B cell (primary cell): ENCODE results near the gene CACNG4. TPM values are rescaled to one million over a fixed set of nuclear protein-coding genes. Genes with fewer than 3 reads are reported as not detected.
A peak's percentile ranks its signal among the peaks of the same experiment; 100 is the strongest.

Experiments used
- ATAC-seq: fragments of 200-7000 bp; cut with Tn5 transposase; one replicate; pipeline ENCODE4 v1.10.0; 2021; ENCODE audit warnings: low read depth, mild to moderate bottlenecking, moderate number of reproducible peaks, moderate library complexity
- CTCF ChIA-PET: fragments of 350-600 bp; sonication (Branson Sonifier 250); formaldehyde crosslinking; loops from one replicate; lab custom pipeline; 2021; ENCODE audit warnings: antibody characterized with exemption, inconsistent platforms; lab: Charles Lee
- POLR2A ChIA-PET: fragments of 350-600 bp; sonication (Branson Sonifier 250); formaldehyde crosslinking; loops from one replicate; lab custom pipeline; 2021; ENCODE audit warnings: antibody characterized with exemption; lab: Charles Lee
- DNase-seq: peaks from one replicate; pipeline ENCODE4 v3.0.0; 2013
- H2AFZ ChIP-seq: 2 replicates; pipeline ENCODE4 v1.6.1; 2012; ENCODE audit warnings: mild to moderate bottlenecking, low read depth, low read length; ENCODE audit not compliant: insufficient read depth, poor library complexity, severe bottlenecking
- H3K27ac ChIP-seq, 2 donors: 1 replicate in 1 of 2; 2 replicates in 1 of 2; pipeline ENCODE4 v1.5.1; 2012 to 2013; ENCODE audit warnings: low read length in 2 of 2, mild to moderate bottlenecking in 2 of 2, moderate library complexity in 1 of 2
- H3K27me3 ChIP-seq, 4 experiments: fragments of 200-600 bp in 1 of 4; sonication (generic) in 1 of 4; replicated peaks in 1 of 4; 1 replicate in 2 of 4; 2 replicates in 2 of 4; pipeline versions ENCODE4 v1.6.1 to v1.7.0; 2013 to 2016; ENCODE audit warnings: low read length in 3 of 4, mild to moderate bottlenecking in 2 of 4, mixed read lengths in 1 of 4, moderate library complexity in 1 of 4; ENCODE audit not compliant: insufficient read depth in 4 of 4, control insufficient read depth in 3 of 4; ENCODE audit errors: control extremely low read depth in 1 of 4
- H3K36me3 ChIP-seq, 2 experiments: replicated peaks in 1 of 2; 1 replicate in 1 of 2; 2 replicates in 1 of 2; pipeline versions ENCODE4 v1.6.1 to v1.7.1; 2013; ENCODE audit warnings: low read length in 1 of 2; ENCODE audit not compliant: insufficient read depth in 2 of 2, control insufficient read depth in 1 of 2; ENCODE audit errors: control extremely low read depth in 1 of 2, extremely low read depth in 1 of 2
- H3K4me1 ChIP-seq, 2 donors: fragments of 200-600 bp in 1 of 2; sonication (generic) in 1 of 2; 1 replicate in 1 of 2; 2 replicates in 1 of 2; pipeline versions ENCODE4 v1.5.1 to v1.6.1; 2013 to 2017; ENCODE audit warnings: low read length in 2 of 2; ENCODE audit not compliant: control insufficient read depth in 2 of 2, insufficient read depth in 2 of 2
- H3K4me2 ChIP-seq: replicated peaks from 2 replicates; pipeline ENCODE3; 2012; ENCODE audit warnings: mild to moderate bottlenecking, low read depth, low read length; ENCODE audit not compliant: poor library complexity, severe bottlenecking
- H3K4me3 ChIP-seq, 5 experiments: fragments of 200-600 bp in 1 of 5; sonication (generic) in 1 of 5; 1 replicate in 3 of 5; 2 replicates in 2 of 5; pipeline versions ENCODE4 v1.5.1 to v1.7.0; 2011 to 2016; ENCODE audit warnings: low read length in 4 of 5, mild to moderate bottlenecking in 4 of 5, low read depth in 2 of 5, control low read depth in 1 of 5, moderate library complexity in 1 of 5; ENCODE audit not compliant: insufficient read depth in 1 of 5; ENCODE audit errors: control extremely low read depth in 1 of 5, extremely low read depth in 1 of 5
- H3K79me2 ChIP-seq: fragments of 200-600 bp; sonication (generic); one replicate; pipeline ENCODE4 v1.6.0; 2016; ENCODE audit warnings: low read length; ENCODE audit not compliant: control insufficient read depth, insufficient read depth
- H3K9ac ChIP-seq: fragments of 200-600 bp; sonication (generic); 2 replicates; pipeline ENCODE4 v1.6.1; 2017; ENCODE audit warnings: mild to moderate bottlenecking, low read length, moderate library complexity
- H3K9me3 ChIP-seq, 3 donors: one replicate each; pipeline versions ENCODE4 v1.6.1 to v1.7.1; 2013; ENCODE audit warnings: low read length in 2 of 3; ENCODE audit not compliant: control insufficient read depth in 2 of 3, insufficient read depth in 1 of 3; ENCODE audit errors: control extremely low read depth in 1 of 3
- H4K20me1 ChIP-seq: 2 replicates; pipeline ENCODE4 v1.6.0; 2012; ENCODE audit warnings: mild to moderate bottlenecking, low read length; ENCODE audit not compliant: insufficient read depth, control insufficient read depth, poor library complexity, severe bottlenecking
- H3K27ac Mint-ChIP-seq: one replicate; pipeline ENCODE4 v1.8.0; 2021; ENCODE audit warnings: mixed read lengths
- H3K27me3 Mint-ChIP-seq: one replicate; pipeline ENCODE4 v1.8.0; 2021; ENCODE audit warnings: mixed read lengths
- H3K4me1 Mint-ChIP-seq: one replicate; pipeline ENCODE4 v1.8.0; 2021; ENCODE audit warnings: mixed read lengths
- H3K4me3 Mint-ChIP-seq: one replicate; pipeline ENCODE4 v1.8.0; 2021; ENCODE audit warnings: mixed read lengths
- H3K9me3 Mint-ChIP-seq: one replicate; pipeline ENCODE4 v1.8.0; 2022; ENCODE audit warnings: mixed read lengths; ENCODE audit not compliant: insufficient read depth
- CTCF ChIP-seq: fragments of 200-600 bp; IDR thresholded peaks from one replicate; pipeline ENCODE4 v1.8.0; 2022; ENCODE audit warnings: antibody characterized with exemption, mild to moderate bottlenecking
- EZH2 ChIP-seq: IDR thresholded peaks from 2 replicates; pipeline ENCODE4 v1.6.1; 2012; ENCODE audit warnings: borderline replicate concordance, low read depth, mild to moderate bottlenecking, moderate library complexity, low read length; ENCODE audit not compliant: insufficient read depth, poor library complexity, severe bottlenecking
- WGBS: methylation state at CpG from one replicate; pipeline ENCODE4 v1.1.5; 2013; ENCODE audit warnings: missing lambda C conversion rate; ENCODE audit not compliant: insufficient coverage; 5-methylcytosine and 5-hydroxymethylcytosine counted together
- intact Hi-C: fragments of 100-400 bp; cut with micrococcal nuclease; formaldehyde crosslinking; loops from one replicate; pipeline ENCODE4 v1.10.0; 2022
- polyA plus RNA-seq: library from polyadenylated mRNA; depleted of rRNA; stranded (reverse); fragments of >200 nt; gene quantifications from 2 replicates; pipeline ENCODE4 v1.2.3, GENCODE V29; 2012
- total RNA-seq, 2 donors: library from RNA; stranded (reverse); fragments of 120-200 nt in 1 of 2; gene quantifications; 1 replicate in 1 of 2; 2 replicates in 1 of 2; pipeline versions ENCODE4 v1.2.3 to v1.2.4, GENCODE V29; 2013 to 2022

Gene CACNG4
- total and polyA plus RNA-seq, 2 donors (not counting 1 experiment from before 2014, with no cell fraction given), result not detected

- DNase-seq (no peak), ATAC-seq (no peak)
- WGBS, result 2% methylated on average over 36 of the region's 36 CpGs
- ChIA-PET POLR2A (no interaction called here), CTCF (no interaction called here)
- H3K27me3 ChIP-seq, result peaks cover 0 to 39% (median 12%) of the 10 kb centered on the region in 4 experiments
- H3K4me1 ChIP-seq, result peaks cover 6 to 9% of the 10 kb centered on the region in 2 donors
- Mint-ChIP-seq H3K27ac (no peak overlapping the region), H3K4me1 (peaks cover 23% of the 10 kb centered on the region), H3K27me3 (peaks cover 58% of the 10 kb centered on the region), H3K9me3 (no peaks in the 10 kb centered on the region), H3K4me3 (peak overlapping the region; percentile 79)
- no peak overlapping the region for H2AFZ ChIP-seq
- no peak overlapping the region for H3K27ac ChIP-seq
- no peaks in the 10 kb centered on the region for H3K36me3 ChIP-seq
- no peaks in the 10 kb centered on the region for H4K20me1 ChIP-seq
- peaks cover 0 to 3% (median 0%) of the 10 kb centered on the region in 3 donors for H3K9me3 ChIP-seq
- H3K4me3 ChIP-seq, result no peak overlapping the region
- no peak overlapping the region for H3K9ac ChIP-seq
- H3K4me2 ChIP-seq, result peak overlapping the region; percentile 57
- TF ChIP-seq EZH2 (no peak), CTCF (no peak)
- intact Hi-C loops, result no loop called here
- H3K79me2 ChIP-seq, result no peaks in the 10 kb centered on the region
These were observed 1.3 kb downstream of the CACNG4 start for GRCh38 chr17:66965801-66966262.

GRCh38 chr17:66966298-66966697 is 1.8 kb downstream of the CACNG4 start:
- Mint-ChIP-seq H3K9me3 (no peaks in the 10 kb centered on the region), H3K4me1 (peaks cover 23% of the 10 kb centered on the region), H3K27ac (no peak overlapping the region), H3K4me3 (peak overlapping the region; percentile 79), H3K27me3 (peaks cover 59% of the 10 kb centered on the region)
- ChIA-PET POLR2A (no interaction called here), CTCF (no interaction called here)
- Histone ChIP-seq H2AFZ (no peak overlapping the region), H3K4me1 (peaks cover 6 to 9% of the 10 kb centered on the region in 2 donors), H3K4me2 (peak overlapping the region; percentile 57), H3K79me2 (no peaks in the 10 kb centered on the region), H3K9ac (no peak overlapping the region), H3K4me3 (no peak overlapping the region), H3K9me3 (peaks cover 0 to 3% (median 0%) of the 10 kb centered on the region in 3 donors), H4K20me1 (no peaks in the 10 kb centered on the region), H3K36me3 (no peaks in the 10 kb centered on the region), H3K27me3 (peaks cover 0 to 39% (median 12%) of the 10 kb centered on the region in 4 experiments), H3K27ac (no peak overlapping the region)
- no peak for TF ChIP-seq CTCF
- TF ChIP-seq EZH2, result no peak
- intact Hi-C loops, result no loop called here
- ATAC-seq (no peak), DNase-seq (no peak)
- 6% methylated on average over 3 of the region's 11 CpGs for WGBS
